Measurements from ENCODE around the gene ADH6.
A peak's percentile ranks its signal among the peaks of the same experiment; 100 is the strongest.
"Not testable (repeated sequence)": the region's sequence is repeated elsewhere in the genome, so short reads cannot be mapped to it uniquely, and the experiment has no call there.

The ADH6 gene

GRCh38 chr4:99190336-99190735 lies 28.7 kb downstream of the ADH6 start:
- no peak for DNase-seq (ENCODE audit: low read depth)

GRCh38 chr4:99189900-99190299 lies 29.1 kb downstream of the ADH6 start:
- DNase-seq (ENCODE audit: low read depth), result not testable (repeated sequence)

GRCh38 chr4:99186029-99186428 lies 33.0 kb downstream of the ADH6 start:
- no peak for DNase-seq (ENCODE audit: low read depth)

- no peak for DNase-seq (ENCODE audit: low read depth)
Measured at GRCh38 chr4:99185581-99185980, 33.5 kb downstream of the ADH6 start.

- peak; percentile 60 for DNase-seq (ENCODE audit: low read depth)
Measured at GRCh38 chr4:99180382-99181070, 38.5 kb downstream of the ADH6 start.

GRCh38 chr4:99179626-99180025 lies 39.4 kb downstream of the ADH6 start:
- no peak for DNase-seq (ENCODE audit: low read depth)

- DNase-seq (ENCODE audit: low read depth), result no peak
Measured at GRCh38 chr4:99179178-99179577, 39.9 kb downstream of the ADH6 start.

GRCh38 chr4:99166544-99166943 lies 52.5 kb downstream of the ADH6 start:
- DNase-seq (ENCODE audit: low read depth), result no peak

GRCh38 chr4:99165978-99166377 lies 53.1 kb downstream of the ADH6 start:
- no peak for DNase-seq (ENCODE audit: low read depth)

- no peak for DNase-seq (ENCODE audit: low read depth)
Measured at GRCh38 chr4:99161373-99162099, 57.5 kb downstream of the ADH6 start.

GRCh38 chr4:99159699-99160098 lies 59.3 kb downstream of the ADH6 start:
- DNase-seq (ENCODE audit: low read depth), result no peak

- DNase-seq (ENCODE audit: low read depth), result no peak
Measured at GRCh38 chr4:99157478-99157935, 61.5 kb downstream of the ADH6 start.

- DNase-seq (ENCODE audit: low read depth), result no peak
Measured at GRCh38 chr4:99156992-99157391, 62.1 kb downstream of the ADH6 start.

- no peak for DNase-seq (ENCODE audit: low read depth)
Measured at GRCh38 chr4:99154658-99155342, 64.2 kb downstream of the ADH6 start.

All from iris pigment epithelial cell (primary cell).